Neural progenitor cell (in vitro differentiated cells): Measurements from ENCODE around the gene ASPHD2. TPM values are rescaled to one million over a fixed set of nuclear protein-coding genes. Genes with fewer than 3 reads are reported as not detected.

ENCODE experiments used
- DNase-seq: peaks from one replicate; pipeline ENCODE4 v3.0.0-alpha.2; 2016; ENCODE audit warnings: low spot score
- H2AFZ ChIP-seq: fragments of 200-600 bp; sonication (generic); replicated peaks from 2 replicates; pipeline ENCODE4 v1.6.1; 2016; ENCODE audit warnings: antibody characterized with exemption
- H3F3A ChIP-seq: fragments of 200-600 bp; sonication (generic); 2 replicates; pipeline ENCODE4 v1.6.1; 2016; ENCODE audit warnings: antibody characterized with exemption, low read depth
- H3K27ac ChIP-seq: fragments of 200-600 bp; sonication (generic); 2 replicates; pipeline ENCODE4 v1.5.1; 2016; ENCODE audit warnings: mild to moderate bottlenecking
- H3K27me3 ChIP-seq: fragments of 200-600 bp; sonication (generic); 2 replicates; pipeline ENCODE4 v1.6.1; 2016; ENCODE audit warnings: mild to moderate bottlenecking, moderate library complexity
- H3K36me3 ChIP-seq: fragments of 200-600 bp; sonication (generic); 2 replicates; pipeline ENCODE4 v1.5.1; 2016
- H3K4me1 ChIP-seq: fragments of 200-600 bp; sonication (generic); 2 replicates; pipeline ENCODE4 v1.6.1; 2016; ENCODE audit warnings: mixed run types
- H3K4me2 ChIP-seq: fragments of 200-600 bp; sonication (generic); 2 replicates; pipeline ENCODE4 v1.6.1; 2016
- H3K4me3 ChIP-seq: fragments of 200-600 bp; sonication (generic); 2 replicates; pipeline ENCODE4 v1.5.1; 2016
- H3K79me2 ChIP-seq: fragments of 200-600 bp; sonication (generic); 2 replicates; pipeline ENCODE4 v1.6.1; 2016; ENCODE audit warnings: low read depth
- H3K9ac ChIP-seq: fragments of 200-600 bp; sonication (generic); 2 replicates; pipeline ENCODE4 v1.6.1; 2016
- H3K9me3 ChIP-seq: fragments of 200-600 bp; sonication (generic); 2 replicates; pipeline ENCODE4 v1.5.1; 2016; ENCODE audit warnings: low read depth
- H4K20me1 ChIP-seq: fragments of 200-600 bp; sonication (generic); 2 replicates; pipeline ENCODE4 v1.6.1; 2016; ENCODE audit warnings: low read depth
- H3K27ac Mint-ChIP-seq: 3 replicates; pipeline ENCODE4 v1.8.0; 2021; ENCODE audit warnings: mixed read lengths
- H3K27me3 Mint-ChIP-seq: 2 replicates; pipeline ENCODE4 v1.8.0; 2022; ENCODE audit warnings: low read depth, mild to moderate bottlenecking, inconsistent platforms, moderate library complexity, mixed read lengths; ENCODE audit not compliant: insufficient read depth
- H3K36me3 Mint-ChIP-seq: 3 replicates; pipeline ENCODE4 v1.8.0; 2021; ENCODE audit warnings: mixed read lengths
- H3K4me1 Mint-ChIP-seq: 3 replicates; pipeline ENCODE4 v1.8.0; 2021; ENCODE audit warnings: mixed read lengths
- H3K4me3 Mint-ChIP-seq: 3 replicates; pipeline ENCODE4 v1.8.0; 2021; ENCODE audit warnings: mild to moderate bottlenecking, moderate library complexity, mixed read lengths
- H3K9me3 Mint-ChIP-seq: 3 replicates; pipeline ENCODE4 v1.8.0; 2020; ENCODE audit warnings: mixed read lengths
- EZH2 ChIP-seq: fragments of 200-600 bp; sonication (generic); IDR thresholded peaks from 2 replicates; pipeline ENCODE4 v1.6.1; 2017; ENCODE audit warnings: antibody characterized with exemption, mild to moderate bottlenecking, moderate library complexity
- EZH2phosphoT487 ChIP-seq: fragments of 200-600 bp; sonication (generic); IDR thresholded peaks from 2 replicates; pipeline ENCODE4 v1.6.1; 2017; ENCODE audit warnings: antibody characterized with exemption
- total RNA-seq: library from RNA; depleted of rRNA; stranded (reverse); fragments of >200 nt; gene quantifications from 2 replicates; pipeline ENCODE4 v1.2.3, GENCODE V29; 2015; ENCODE audit warnings: low replicate concordance
- TF ChIP-seq, protein P1 (sequence below): fragments of 200-600 bp; sonication (generic); IDR thresholded peaks from 2 replicates; pipeline ENCODE4 v1.5.1; 2017; ENCODE audit warnings: antibody characterized with exemption, mild to moderate bottlenecking

The ASPHD2 gene
- total RNA-seq, 1 donor from 2014 or later = 9.3 TPM

DNA sequence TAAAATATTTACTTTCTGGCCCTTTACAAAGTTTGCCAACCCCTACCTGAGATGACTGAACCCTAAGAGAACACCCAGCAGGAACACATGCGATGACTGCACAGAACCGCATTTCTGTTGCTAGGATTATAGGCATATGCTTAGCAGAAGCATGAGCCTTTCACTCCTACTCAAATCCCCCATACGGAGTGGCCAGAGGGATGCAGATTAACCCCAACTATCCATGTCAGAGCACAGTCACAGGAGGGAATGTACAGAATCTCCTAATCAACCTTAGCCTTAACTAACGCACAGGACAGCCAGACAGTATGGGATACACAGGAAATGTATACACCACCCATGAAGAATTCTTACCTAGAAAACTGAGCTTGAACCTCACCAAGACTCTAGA lies 48.3 kb downstream of the ASPHD2 start:
- Histone ChIP-seq H3K4me2 (no peak overlapping the region), H3K9me3 (no peaks in the 10 kb centered on the region), H3F3A (no peaks in the 10 kb centered on the region), H2AFZ (no peak overlapping the region), H3K9ac (no peak overlapping the region), H3K79me2 (peaks cover 44% of the 10 kb centered on the region), H3K27me3 (no peaks in the 10 kb centered on the region), H3K36me3 (no peaks in the 10 kb centered on the region), H3K4me3 (no peak overlapping the region), H3K27ac (no peak overlapping the region), H4K20me1 (peaks cover 4% of the 10 kb centered on the region), H3K4me1 (peaks cover 10% of the 10 kb centered on the region)
- DNase-seq = no peak
- Mint-ChIP-seq H3K4me3 (no peak overlapping the region), H3K36me3 (peaks cover 21% of the 10 kb centered on the region), H3K9me3 (no peaks in the 10 kb centered on the region), H3K27ac (peak overlapping the region; percentile 50), H3K27me3 (peaks cover 3% of the 10 kb centered on the region), H3K4me1 (peaks cover 43% of the 10 kb centered on the region)
- TF ChIP-seq EZH2 (no peak), EZH2phosphoT487 (no peak)
- TF ChIP-seq, protein P1, sequence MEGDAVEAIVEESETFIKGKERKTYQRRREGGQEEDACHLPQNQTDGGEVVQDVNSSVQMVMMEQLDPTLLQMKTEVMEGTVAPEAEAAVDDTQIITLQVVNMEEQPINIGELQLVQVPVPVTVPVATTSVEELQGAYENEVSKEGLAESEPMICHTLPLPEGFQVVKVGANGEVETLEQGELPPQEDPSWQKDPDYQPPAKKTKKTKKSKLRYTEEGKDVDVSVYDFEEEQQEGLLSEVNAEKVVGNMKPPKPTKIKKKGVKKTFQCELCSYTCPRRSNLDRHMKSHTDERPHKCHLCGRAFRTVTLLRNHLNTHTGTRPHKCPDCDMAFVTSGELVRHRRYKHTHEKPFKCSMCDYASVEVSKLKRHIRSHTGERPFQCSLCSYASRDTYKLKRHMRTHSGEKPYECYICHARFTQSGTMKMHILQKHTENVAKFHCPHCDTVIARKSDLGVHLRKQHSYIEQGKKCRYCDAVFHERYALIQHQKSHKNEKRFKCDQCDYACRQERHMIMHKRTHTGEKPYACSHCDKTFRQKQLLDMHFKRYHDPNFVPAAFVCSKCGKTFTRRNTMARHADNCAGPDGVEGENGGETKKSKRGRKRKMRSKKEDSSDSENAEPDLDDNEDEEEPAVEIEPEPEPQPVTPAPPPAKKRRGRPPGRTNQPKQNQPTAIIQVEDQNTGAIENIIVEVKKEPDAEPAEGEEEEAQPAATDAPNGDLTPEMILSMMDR = no peak

DNA sequence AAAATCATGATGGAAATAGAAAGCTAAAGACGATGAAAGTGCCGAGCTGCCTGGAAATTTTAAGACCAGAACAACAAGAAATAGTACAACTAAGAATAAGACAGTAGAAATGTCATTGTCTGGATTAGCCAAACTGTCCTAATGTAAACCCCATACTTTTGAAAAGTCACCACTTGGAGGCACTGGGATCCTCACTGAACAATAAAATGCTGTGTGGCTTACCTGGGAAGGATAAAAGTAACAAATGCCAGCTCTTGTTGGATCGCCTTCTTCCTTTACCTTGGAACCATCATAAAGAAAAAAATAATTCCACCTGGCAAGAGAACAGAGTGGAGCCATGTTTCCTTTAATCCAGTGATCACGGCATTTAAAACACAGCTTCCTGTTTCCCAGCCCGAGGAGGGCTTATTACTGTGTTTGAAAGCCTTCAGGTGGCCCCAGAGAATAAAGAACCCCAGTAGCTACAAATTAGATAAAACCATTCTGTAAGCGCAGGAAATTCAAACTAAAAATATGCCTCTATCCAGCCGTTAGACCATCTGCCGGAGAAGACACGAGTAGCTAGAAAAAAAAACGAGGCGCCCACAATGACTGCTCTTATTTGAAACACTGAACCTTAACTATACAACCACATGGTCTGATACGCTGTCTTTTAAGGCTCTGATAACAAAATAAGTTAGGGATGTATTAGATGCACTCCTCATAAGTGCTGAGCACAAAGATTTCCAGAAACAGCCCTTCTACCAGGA lies 50.2 kb downstream of the ASPHD2 start:
- peak overlapping the region; percentile 30 for H3K4me3 Mint-ChIP-seq
- H3K9ac ChIP-seq = peak overlapping the region; percentile 41
- H3K4me3 ChIP-seq = peak overlapping the region; percentile 23

DNA sequence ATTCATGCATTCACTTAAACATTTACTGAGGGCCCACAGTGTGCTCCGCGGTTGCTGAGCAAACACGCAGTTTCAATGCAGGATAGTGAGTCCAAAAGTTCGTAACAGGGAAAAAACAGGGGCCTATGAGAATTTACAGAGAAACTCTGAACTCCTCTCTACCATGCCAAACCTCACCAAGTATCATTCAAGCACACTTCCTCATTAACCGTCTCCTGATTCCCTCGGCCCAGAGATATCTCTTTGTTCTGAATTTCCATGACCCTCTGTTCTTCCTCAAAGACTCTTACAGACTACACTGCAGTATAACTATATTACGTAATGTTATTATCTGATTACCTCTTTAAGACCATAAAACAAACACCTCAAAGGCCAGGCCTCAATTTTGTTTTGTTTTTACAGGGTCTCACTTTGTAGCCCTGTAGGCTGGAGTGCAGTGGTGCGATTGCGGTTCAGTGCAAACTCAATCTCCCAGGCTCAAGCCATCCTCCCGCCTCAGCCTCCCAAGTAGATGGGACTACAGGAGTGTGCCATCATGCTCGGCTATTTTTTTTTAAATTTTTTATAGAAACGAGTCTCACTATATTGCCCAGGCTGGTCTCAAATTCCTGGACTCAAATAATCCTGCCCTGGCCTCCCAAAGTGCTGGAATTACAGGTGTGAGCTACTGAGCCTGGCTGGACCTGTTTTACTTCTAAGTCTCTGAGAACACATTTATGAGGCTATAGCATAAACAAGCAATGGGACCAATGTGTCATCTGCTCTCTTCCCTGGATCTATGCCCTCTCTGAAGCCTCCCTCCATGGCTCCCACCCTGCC lies 50.9 kb downstream of the ASPHD2 start:
- Histone ChIP-seq H3K36me3 (no peaks in the 10 kb centered on the region), H3K27me3 (no peaks in the 10 kb centered on the region), H2AFZ (no peak overlapping the region), H3K79me2 (peaks cover 65% of the 10 kb centered on the region), H3K4me2 (peak overlapping the region; percentile 62), H3K9ac (peak overlapping the region; percentile 41), H4K20me1 (peaks cover 4% of the 10 kb centered on the region), H3K4me3 (peak overlapping the region; percentile 23), H3F3A (peaks cover 18% of the 10 kb centered on the region), H3K27ac (no peak overlapping the region), H3K4me1 (peaks cover 24% of the 10 kb centered on the region), H3K9me3 (no peaks in the 10 kb centered on the region)
- Mint-ChIP-seq H3K9me3 (no peaks in the 10 kb centered on the region), H3K27ac (peak overlapping the region; percentile 28), H3K36me3 (peaks cover 10% of the 10 kb centered on the region), H3K27me3 (peaks cover 3% of the 10 kb centered on the region), H3K4me1 (peaks cover 59% of the 10 kb centered on the region), H3K4me3 (peak overlapping the region; percentile 50)
- TF ChIP-seq EZH2 = no peak
- TF ChIP-seq, protein P1 = no peak
- TF ChIP-seq EZH2phosphoT487 = no peak
- DNase-seq = no peak

More for the DNA sequence above, 50.2 kb downstream of the ASPHD2 start:
- TF ChIP-seq EZH2 = no peak
- no peak for TF ChIP-seq EZH2phosphoT487
- TF ChIP-seq, protein P1 = no peak
- Histone ChIP-seq H3K36me3 (no peaks in the 10 kb centered on the region), H3K79me2 (peaks cover 57% of the 10 kb centered on the region), H4K20me1 (peaks cover 4% of the 10 kb centered on the region), H2AFZ (no peak overlapping the region), H3K4me1 (peaks cover 17% of the 10 kb centered on the region), H3F3A (peaks cover 11% of the 10 kb centered on the region), H3K27ac (no peak overlapping the region), H3K9me3 (no peaks in the 10 kb centered on the region), H3K27me3 (no peaks in the 10 kb centered on the region), H3K4me2 (peak overlapping the region; percentile 62)
- H3K27ac Mint-ChIP-seq = peak overlapping the region; percentile 28
- no peaks in the 10 kb centered on the region for H3K9me3 Mint-ChIP-seq
- peaks cover 15% of the 10 kb centered on the region for H3K36me3 Mint-ChIP-seq
- H3K4me1 Mint-ChIP-seq = peaks cover 55% of the 10 kb centered on the region
- no peak for DNase-seq
- peaks cover 3% of the 10 kb centered on the region for H3K27me3 Mint-ChIP-seq
